Ishikawa (cell line): ENCODE results near the gene ELOVL4.
A peak's percentile ranks its signal among the peaks of the same experiment; 100 is the strongest.

Experiments used
- CEBPB ChIP-seq: IDR thresholded peaks from 2 replicates; pipeline ENCODE4 v1.6.1; 2012
- CREB1 ChIP-seq: IDR thresholded peaks from 2 replicates; pipeline ENCODE4 v1.6.1; 2012; ENCODE audit warnings: low read depth
- EGR1 ChIP-seq: IDR thresholded peaks from 2 replicates; pipeline ENCODE4 v1.6.1; 2012
- EP300 ChIP-seq: IDR thresholded peaks from 2 replicates; pipeline ENCODE4 v1.6.1; 2012; ENCODE audit warnings: borderline replicate concordance
- FOXM1 ChIP-seq: IDR thresholded peaks from 2 replicates; pipeline ENCODE4 v1.6.1; 2012; ENCODE audit warnings: low read depth, borderline replicate concordance
- NFIC ChIP-seq: IDR thresholded peaks from 2 replicates; pipeline ENCODE4 v1.6.1; 2012
- RAD21 ChIP-seq: IDR thresholded peaks from 2 replicates; pipeline ENCODE4 v1.6.1; 2012; ENCODE audit warnings: low read depth
- REST ChIP-seq: IDR thresholded peaks from 2 replicates; pipeline ENCODE4 v1.6.1; 2012; ENCODE audit warnings: low read depth, mild to moderate bottlenecking
- TAF1 ChIP-seq: IDR thresholded peaks from 2 replicates; pipeline ENCODE4 v1.6.1; 2012; ENCODE audit warnings: low read depth, mild to moderate bottlenecking
- TCF12 ChIP-seq: IDR thresholded peaks from 2 replicates; pipeline ENCODE4 v1.6.1; 2012; ENCODE audit warnings: low read depth
- TEAD4 ChIP-seq: IDR thresholded peaks from 2 replicates; pipeline ENCODE4 v1.6.1; 2012
- YY1 ChIP-seq: IDR thresholded peaks from 2 replicates; pipeline ENCODE4 v1.6.1; 2012; ENCODE audit warnings: low read depth
- ZBTB7A ChIP-seq: IDR thresholded peaks from 2 replicates; pipeline ENCODE4 v1.6.1; 2012; ENCODE audit warnings: low read depth
- TF ChIP-seq, protein P1 (sequence below): IDR thresholded peaks from 2 replicates; pipeline ENCODE4 v1.6.1; 2012
- TF ChIP-seq, protein P2 (sequence below): IDR thresholded peaks from 2 replicates; pipeline ENCODE4 v1.6.1; 2012

Gene ELOVL4

GRCh38 chr6:79947191-79948186, at the start of gene ELOVL4:
Gene ELOVL4 (minus strand): TSS chr6:79947553. CDS start chr6:79947279, 274 bp downstream.
- TF ChIP-seq CREB1 (0 out of 2 replicates have a peak, but pooled peaks have one; percentile 22), NFIC (no peak), EGR1 (peak; percentile 97), RAD21 (no peak), CEBPB (no peak), TAF1 (peak; percentile 53), TEAD4 (0 out of 2 replicates have a peak, but pooled peaks have one; percentile 19)
- TF ChIP-seq, protein P1, sequence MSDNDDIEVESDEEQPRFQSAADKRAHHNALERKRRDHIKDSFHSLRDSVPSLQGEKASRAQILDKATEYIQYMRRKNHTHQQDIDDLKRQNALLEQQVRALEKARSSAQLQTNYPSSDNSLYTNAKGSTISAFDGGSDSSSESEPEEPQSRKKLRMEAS: peak; percentile 96
- TF ChIP-seq, protein P2, sequence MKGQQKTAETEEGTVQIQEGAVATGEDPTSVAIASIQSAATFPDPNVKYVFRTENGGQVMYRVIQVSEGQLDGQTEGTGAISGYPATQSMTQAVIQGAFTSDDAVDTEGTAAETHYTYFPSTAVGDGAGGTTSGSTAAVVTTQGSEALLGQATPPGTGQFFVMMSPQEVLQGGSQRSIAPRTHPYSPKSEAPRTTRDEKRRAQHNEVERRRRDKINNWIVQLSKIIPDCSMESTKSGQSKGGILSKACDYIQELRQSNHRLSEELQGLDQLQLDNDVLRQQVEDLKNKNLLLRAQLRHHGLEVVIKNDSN: peak; percentile 96

- TF ChIP-seq FOXM1 (no peak), CEBPB (no peak), REST (no peak)
- TF ChIP-seq, protein P2: no peak
These were observed 46.6 kb upstream of the ELOVL4 start for GRCh38 chr6:79993911-79994309.

GRCh38 chr6:79993012-79993910, 45.9 kb upstream of the ELOVL4 start:
- no peak for TF ChIP-seq TCF12
- no peak for TF ChIP-seq TEAD4
- TF ChIP-seq, protein P2: no peak
- no peak for TF ChIP-seq NFIC
- TF ChIP-seq EP300: no peak
- TF ChIP-seq CREB1: no peak
- TF ChIP-seq FOXM1: no peak
- no peak for TF ChIP-seq TAF1
- TF ChIP-seq RAD21: no peak
- no peak for TF ChIP-seq YY1
- no peak for TF ChIP-seq CEBPB
- no peak for TF ChIP-seq EGR1
- TF ChIP-seq REST: no peak
- TF ChIP-seq ZBTB7A: no peak
- TF ChIP-seq, protein P1: no peak

DNA sequence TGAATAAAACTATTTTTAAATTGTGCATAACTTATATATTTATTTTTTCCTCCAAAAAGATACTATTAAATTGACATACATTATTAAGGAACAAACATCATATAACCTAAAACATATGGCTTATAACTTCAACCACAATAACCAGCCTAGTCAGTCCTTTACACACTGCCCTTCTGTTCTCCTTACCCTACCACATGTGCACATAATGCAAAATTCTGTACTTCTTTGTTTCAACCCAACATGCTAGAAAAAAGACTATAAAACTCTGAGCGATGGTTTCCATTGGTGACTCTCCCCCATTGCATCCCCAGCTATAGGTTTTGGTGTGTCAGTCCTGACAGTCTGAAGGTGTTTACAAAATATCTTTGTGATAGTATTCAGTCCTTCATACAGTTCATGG, 42.3 kb upstream of the ELOVL4 start:
- TF ChIP-seq REST (no peak), TAF1 (no peak), YY1 (no peak), EP300 (no peak)
